Neural progenitor cell (in vitro differentiated cells): ENCODE measurements around the gene PPFIA2. TPM values are rescaled to one million over a fixed set of nuclear protein-coding genes. Genes with fewer than 3 reads are reported as not detected.

Source experiments
- DNase-seq: peaks from one replicate; pipeline ENCODE4 v3.0.0-alpha.2; 2016; ENCODE audit warnings: low spot score
- H2AFZ ChIP-seq: fragments of 200-600 bp; sonication (generic); replicated peaks from 2 replicates; pipeline ENCODE4 v1.6.1; 2016; ENCODE audit warnings: antibody characterized with exemption
- H3F3A ChIP-seq: fragments of 200-600 bp; sonication (generic); 2 replicates; pipeline ENCODE4 v1.6.1; 2016; ENCODE audit warnings: antibody characterized with exemption, low read depth
- H3K27ac ChIP-seq: fragments of 200-600 bp; sonication (generic); 2 replicates; pipeline ENCODE4 v1.5.1; 2016; ENCODE audit warnings: mild to moderate bottlenecking
- H3K27me3 ChIP-seq: fragments of 200-600 bp; sonication (generic); 2 replicates; pipeline ENCODE4 v1.6.1; 2016; ENCODE audit warnings: mild to moderate bottlenecking, moderate library complexity
- H3K36me3 ChIP-seq: fragments of 200-600 bp; sonication (generic); 2 replicates; pipeline ENCODE4 v1.5.1; 2016
- H3K4me1 ChIP-seq: fragments of 200-600 bp; sonication (generic); 2 replicates; pipeline ENCODE4 v1.6.1; 2016; ENCODE audit warnings: mixed run types
- H3K4me2 ChIP-seq: fragments of 200-600 bp; sonication (generic); 2 replicates; pipeline ENCODE4 v1.6.1; 2016
- H3K4me3 ChIP-seq: fragments of 200-600 bp; sonication (generic); 2 replicates; pipeline ENCODE4 v1.5.1; 2016
- H3K79me2 ChIP-seq: fragments of 200-600 bp; sonication (generic); 2 replicates; pipeline ENCODE4 v1.6.1; 2016; ENCODE audit warnings: low read depth
- H3K9ac ChIP-seq: fragments of 200-600 bp; sonication (generic); 2 replicates; pipeline ENCODE4 v1.6.1; 2016
- H3K9me3 ChIP-seq: fragments of 200-600 bp; sonication (generic); 2 replicates; pipeline ENCODE4 v1.5.1; 2016; ENCODE audit warnings: low read depth
- H4K20me1 ChIP-seq: fragments of 200-600 bp; sonication (generic); 2 replicates; pipeline ENCODE4 v1.6.1; 2016; ENCODE audit warnings: low read depth
- H3K27ac Mint-ChIP-seq: 3 replicates; pipeline ENCODE4 v1.8.0; 2021; ENCODE audit warnings: mixed read lengths
- H3K27me3 Mint-ChIP-seq: 2 replicates; pipeline ENCODE4 v1.8.0; 2022; ENCODE audit warnings: low read depth, mild to moderate bottlenecking, inconsistent platforms, moderate library complexity, mixed read lengths; ENCODE audit not compliant: insufficient read depth
- H3K36me3 Mint-ChIP-seq: 3 replicates; pipeline ENCODE4 v1.8.0; 2021; ENCODE audit warnings: mixed read lengths
- H3K4me1 Mint-ChIP-seq: 3 replicates; pipeline ENCODE4 v1.8.0; 2021; ENCODE audit warnings: mixed read lengths
- H3K4me3 Mint-ChIP-seq: 3 replicates; pipeline ENCODE4 v1.8.0; 2021; ENCODE audit warnings: mild to moderate bottlenecking, moderate library complexity, mixed read lengths
- H3K9me3 Mint-ChIP-seq: 3 replicates; pipeline ENCODE4 v1.8.0; 2020; ENCODE audit warnings: mixed read lengths
- CTCF ChIP-seq: fragments of 200-600 bp; sonication (generic); IDR thresholded peaks from 2 replicates; pipeline ENCODE4 v1.5.1; 2017; ENCODE audit warnings: antibody characterized with exemption, mild to moderate bottlenecking
- EZH2 ChIP-seq: fragments of 200-600 bp; sonication (generic); IDR thresholded peaks from 2 replicates; pipeline ENCODE4 v1.6.1; 2017; ENCODE audit warnings: antibody characterized with exemption, mild to moderate bottlenecking, moderate library complexity
- EZH2phosphoT487 ChIP-seq: fragments of 200-600 bp; sonication (generic); IDR thresholded peaks from 2 replicates; pipeline ENCODE4 v1.6.1; 2017; ENCODE audit warnings: antibody characterized with exemption
- total RNA-seq: library from RNA; depleted of rRNA; stranded (reverse); fragments of >200 nt; gene quantifications from 2 replicates; pipeline ENCODE4 v1.2.3, GENCODE V29; 2015; ENCODE audit warnings: low replicate concordance

The PPFIA2 gene
- total RNA-seq, 1 donor from 2014 or later = 1.4 TPM

GRCh38 chr12:81255456-81255855 lies 503.7 kb downstream of the PPFIA2 start:
- H3K4me1 ChIP-seq = peaks cover 8% of the 10 kb centered on the region
- no peaks in the 10 kb centered on the region for H3K36me3 ChIP-seq
- H3K4me3 ChIP-seq = no peak overlapping the region
- no peak for DNase-seq
- H4K20me1 ChIP-seq = no peaks in the 10 kb centered on the region
- Mint-ChIP-seq H3K27ac (no peak overlapping the region), H3K4me1 (peaks cover 10% of the 10 kb centered on the region), H3K4me3 (no peak overlapping the region), H3K27me3 (no peaks in the 10 kb centered on the region), H3K9me3 (no peaks in the 10 kb centered on the region), H3K36me3 (no peaks in the 10 kb centered on the region)
- no peaks in the 10 kb centered on the region for H3K79me2 ChIP-seq
- H3K27ac ChIP-seq = no peak overlapping the region
- no peaks in the 10 kb centered on the region for H3K9me3 ChIP-seq
- no peaks in the 10 kb centered on the region for H3F3A ChIP-seq
- H3K9ac ChIP-seq = no peak overlapping the region
- H3K27me3 ChIP-seq = no peaks in the 10 kb centered on the region
- no peak overlapping the region for H2AFZ ChIP-seq
- no peak overlapping the region for H3K4me2 ChIP-seq
- no peak for TF ChIP-seq EZH2
- no peak for TF ChIP-seq CTCF
- no peak for TF ChIP-seq EZH2phosphoT487

- Mint-ChIP-seq H3K27me3 (no peaks in the 10 kb centered on the region), H3K4me3 (no peak overlapping the region), H3K9me3 (no peaks in the 10 kb centered on the region), H3K36me3 (no peaks in the 10 kb centered on the region), H3K4me1 (peaks cover 10% of the 10 kb centered on the region), H3K27ac (no peak overlapping the region)
- H3F3A ChIP-seq = no peaks in the 10 kb centered on the region
- H3K27me3 ChIP-seq = no peaks in the 10 kb centered on the region
- no peaks in the 10 kb centered on the region for H3K36me3 ChIP-seq
- no peak overlapping the region for H3K4me3 ChIP-seq
- H3K27ac ChIP-seq = no peak overlapping the region
- no peak overlapping the region for H2AFZ ChIP-seq
- H4K20me1 ChIP-seq = no peaks in the 10 kb centered on the region
- H3K4me2 ChIP-seq = no peak overlapping the region
- peaks cover 8% of the 10 kb centered on the region for H3K4me1 ChIP-seq
- no peaks in the 10 kb centered on the region for H3K9me3 ChIP-seq
- H3K79me2 ChIP-seq = no peaks in the 10 kb centered on the region
- no peak overlapping the region for H3K9ac ChIP-seq
- no peak for DNase-seq
- TF ChIP-seq CTCF = no peak
- TF ChIP-seq EZH2phosphoT487 = no peak
Measured at GRCh38 chr12:81253360-81253759, 505.8 kb downstream of the PPFIA2 start.

- no peak overlapping the region for H3K4me3 ChIP-seq
- H3K9me3 Mint-ChIP-seq = no peaks in the 10 kb centered on the region
Measured at GRCh38 chr12:81252228-81252627, 506.9 kb downstream of the PPFIA2 start.

More at GRCh38 chr12:81252228-81252627, 506.9 kb downstream of the PPFIA2 start:
- H3K36me3 Mint-ChIP-seq = no peaks in the 10 kb centered on the region
- TF ChIP-seq CTCF = no peak
- TF ChIP-seq EZH2 = no peak
- TF ChIP-seq EZH2phosphoT487 = no peak
- no peaks in the 10 kb centered on the region for H3K27me3 ChIP-seq
- no peak for DNase-seq
- no peak overlapping the region for H3K4me3 Mint-ChIP-seq
- H3K9me3 ChIP-seq = no peaks in the 10 kb centered on the region
- H3K4me2 ChIP-seq = no peak overlapping the region
- H3K4me1 Mint-ChIP-seq = peaks cover 10% of the 10 kb centered on the region
- no peaks in the 10 kb centered on the region for H3K79me2 ChIP-seq
- no peak overlapping the region for H3K9ac ChIP-seq
- peaks cover 8% of the 10 kb centered on the region for H3K4me1 ChIP-seq
- H3F3A ChIP-seq = no peaks in the 10 kb centered on the region
- H4K20me1 ChIP-seq = no peaks in the 10 kb centered on the region
- H2AFZ ChIP-seq = no peak overlapping the region
- no peaks in the 10 kb centered on the region for H3K27me3 Mint-ChIP-seq
- no peak overlapping the region for H3K27ac ChIP-seq
- H3K36me3 ChIP-seq = no peaks in the 10 kb centered on the region
- no peak overlapping the region for H3K27ac Mint-ChIP-seq
